Uterus (tissue), 2 donors: ENCODE measurements around the gene WNT11.

ENCODE experiments used
- CTCF ChIP-seq, 4 experiments: fragments of 200-600 bp in 2 of 4; fragments of 450-650 bp in 2 of 4; sonication (generic) in 2 of 4; IDR thresholded peaks; one replicate each; pipeline ENCODE4 v1.5.1; 2016 to 2019; ENCODE audit warnings: antibody characterized with exemption in 4 of 4, mild to moderate bottlenecking in 2 of 4, moderate library complexity in 1 of 4
- POLR2A ChIP-seq, 2 donors: fragments of 450-650 bp; IDR thresholded peaks; one replicate each; pipeline ENCODE4 v1.6.1; 2016; ENCODE audit warnings: antibody characterized with exemption in 2 of 2, mild to moderate bottlenecking in 1 of 2, moderate library complexity in 1 of 2

GRCh38 chr11:76253416-76253815 lies 47.1 kb upstream of the WNT11 start:
- no peak for TF ChIP-seq CTCF (IDR thresholded peaks at IDR 0.05)
- TF ChIP-seq POLR2A (IDR thresholded peaks at IDR 0.05): no peak
